NOMO-1 treated with dmso at 0.1 percent for 144 hours (cell line): Measurements from ENCODE around the gene PACRG.

Source experiments
- DNase-seq: peaks from one replicate; lab custom pipeline; 2025; ENCODE audit not compliant: unreplicated experiment; lab: John Stamatoyannopoulos, UW

Gene PACRG

GRCh38 chr6:163344411-163344810 is 616.6 kb downstream of the PACRG start:
- peak; percentile 32 for DNase-seq

- DNase-seq, result no peak
These were observed 618.2 kb downstream of the PACRG start for GRCh38 chr6:163345931-163346330.

GRCh38 chr6:163346497-163346961 is 618.8 kb downstream of the PACRG start:
- no peak for DNase-seq

- no peak for DNase-seq
These were observed 619.3 kb downstream of the PACRG start for GRCh38 chr6:163347021-163347446.

GRCh38 chr6:163348789-163349680 is 621.3 kb downstream of the PACRG start:
- DNase-seq, result no peak

GRCh38 chr6:163349696-163350095 is 621.9 kb downstream of the PACRG start:
- no peak for DNase-seq

GRCh38 chr6:163351013-163351412 is 623.2 kb downstream of the PACRG start:
- no peak for DNase-seq

- DNase-seq, result peak; percentile 7
These were observed 624.4 kb downstream of the PACRG start for GRCh38 chr6:163352011-163352685.

- no peak for DNase-seq
These were observed 625.2 kb downstream of the PACRG start for GRCh38 chr6:163352966-163353365.

- DNase-seq, result peak; percentile 23
These were observed 626.3 kb downstream of the PACRG start for GRCh38 chr6:163354085-163354484.

GRCh38 chr6:163354761-163355425 is 627.1 kb downstream of the PACRG start:
- peak; percentile 66 for DNase-seq

- DNase-seq, result peak; percentile 52
These were observed 627.7 kb downstream of the PACRG start for GRCh38 chr6:163355426-163355991.

- peak; percentile 59 for DNase-seq
These were observed 628.5 kb downstream of the PACRG start for GRCh38 chr6:163356324-163356723.

- DNase-seq, result no peak
These were observed 629.0 kb downstream of the PACRG start for GRCh38 chr6:163356743-163357142.

- DNase-seq, result no peak
These were observed 636.9 kb downstream of the PACRG start for GRCh38 chr6:163364641-163365040.
